Loucy (cell line): Measurements from ENCODE around the gene FABP6.

Experiments
- H2AFZ ChIP-seq: fragments of 200-600 bp; sonication (generic); 2 replicates; pipeline ENCODE4 v1.6.0; 2016; ENCODE audit warnings: antibody characterized with exemption, mild to moderate bottlenecking, low read length, moderate library complexity
- H3F3A ChIP-seq: fragments of 200-600 bp; 2 replicates; pipeline ENCODE4 v1.6.0; 2016; ENCODE audit warnings: antibody characterized with exemption, low read depth, mild to moderate bottlenecking
- H3K27me3 ChIP-seq: fragments of 200-600 bp; sonication (generic); 2 replicates; pipeline ENCODE4 v1.6.1; 2014; ENCODE audit warnings: low read length, mild to moderate bottlenecking; ENCODE audit not compliant: insufficient read depth, poor library complexity, severe bottlenecking
- H3K36me3 ChIP-seq: fragments of 200-600 bp; sonication (generic); 2 replicates; pipeline ENCODE4 v1.6.1; 2016; ENCODE audit warnings: low read length; ENCODE audit not compliant: insufficient read depth
- H3K4me1 ChIP-seq: fragments of 200-600 bp; sonication (generic); 2 replicates; pipeline ENCODE4 v1.5.1; 2014; ENCODE audit warnings: low read length, mild to moderate bottlenecking; ENCODE audit not compliant: insufficient read depth, poor library complexity, severe bottlenecking
- H3K4me2 ChIP-seq: fragments of 200-600 bp; sonication (generic); 2 replicates; pipeline ENCODE4 v1.6.0; 2014; ENCODE audit warnings: antibody characterized with exemption, low read length, low read depth, mild to moderate bottlenecking; ENCODE audit not compliant: poor library complexity, severe bottlenecking
- H3K4me3 ChIP-seq: fragments of 200-600 bp; sonication (generic); 2 replicates; pipeline ENCODE4 v1.5.1; 2014; ENCODE audit warnings: low read length, mild to moderate bottlenecking, mixed read lengths; ENCODE audit not compliant: poor library complexity, severe bottlenecking
- H3K79me2 ChIP-seq: fragments of 200-600 bp; sonication (generic); 2 replicates; pipeline ENCODE4 v1.6.1; 2014; ENCODE audit warnings: low read length; ENCODE audit not compliant: insufficient read depth
- H3K9ac ChIP-seq: fragments of 200-600 bp; sonication (generic); 2 replicates; pipeline ENCODE4 v1.6.0; 2014; ENCODE audit warnings: mild to moderate bottlenecking, low read depth, low read length, moderate library complexity; ENCODE audit not compliant: poor library complexity, severe bottlenecking
- H3K9me2 ChIP-seq: fragments of 200-600 bp; sonication (generic); replicated peaks from 2 replicates; pipeline ENCODE4 v1.6.1; 2016; ENCODE audit warnings: low read depth, low read length, mixed read lengths
- H3K9me3 ChIP-seq: fragments of 200-600 bp; sonication (generic); 2 replicates; pipeline ENCODE4 v1.6.1; 2014; ENCODE audit warnings: mild to moderate bottlenecking, antibody characterized with exemption, low read length, low read depth; ENCODE audit not compliant: insufficient read depth
- H4K20me1 ChIP-seq: fragments of 200-600 bp; sonication (generic); 2 replicates; pipeline ENCODE4 v1.6.0; 2014; ENCODE audit warnings: antibody characterized with exemption, low read length, mild to moderate bottlenecking; ENCODE audit not compliant: insufficient read depth, poor library complexity, severe bottlenecking
- EZH2phosphoT487 ChIP-seq: fragments of 200-600 bp; IDR thresholded peaks from 2 replicates; pipeline ENCODE4 v1.6.1; 2018; ENCODE audit warnings: antibody characterized with exemption, mild to moderate bottlenecking, moderate library complexity, borderline replicate concordance
- TF ChIP-seq, protein P1 (sequence below): fragments of 200-600 bp; sonication (generic); conservative IDR thresholded peaks from 2 replicates; pipeline ENCODE4 v1.5.1; 2014; ENCODE audit warnings: mild to moderate bottlenecking, antibody characterized with exemption, low read length

Gene FABP6

DNA sequence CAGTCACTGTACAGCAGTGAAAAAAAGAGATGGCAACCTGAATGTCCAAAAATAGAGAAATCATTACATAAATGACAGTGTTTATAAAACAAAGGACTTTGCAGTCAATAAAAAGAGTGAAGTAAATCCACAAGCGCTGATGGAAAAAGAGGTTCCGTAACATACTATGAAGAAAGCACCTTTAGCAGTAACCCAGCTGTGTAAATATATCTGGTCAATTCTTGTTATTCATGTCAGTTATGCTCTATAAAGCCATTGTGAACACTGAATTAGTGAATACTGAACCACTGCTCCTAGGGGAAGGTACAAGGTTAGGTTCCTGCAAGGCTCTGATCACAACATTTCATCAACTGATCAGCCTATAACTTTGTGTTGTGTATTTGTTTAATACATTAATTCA is 43.6 kb downstream of the FABP6 start:
- H3K9me3 ChIP-seq: no peaks in the 10 kb centered on the region
- no peak overlapping the region for H3K4me2 ChIP-seq
- H2AFZ ChIP-seq: no peak overlapping the region
- TF ChIP-seq EZH2phosphoT487: no peak
- TF ChIP-seq, protein P1, sequence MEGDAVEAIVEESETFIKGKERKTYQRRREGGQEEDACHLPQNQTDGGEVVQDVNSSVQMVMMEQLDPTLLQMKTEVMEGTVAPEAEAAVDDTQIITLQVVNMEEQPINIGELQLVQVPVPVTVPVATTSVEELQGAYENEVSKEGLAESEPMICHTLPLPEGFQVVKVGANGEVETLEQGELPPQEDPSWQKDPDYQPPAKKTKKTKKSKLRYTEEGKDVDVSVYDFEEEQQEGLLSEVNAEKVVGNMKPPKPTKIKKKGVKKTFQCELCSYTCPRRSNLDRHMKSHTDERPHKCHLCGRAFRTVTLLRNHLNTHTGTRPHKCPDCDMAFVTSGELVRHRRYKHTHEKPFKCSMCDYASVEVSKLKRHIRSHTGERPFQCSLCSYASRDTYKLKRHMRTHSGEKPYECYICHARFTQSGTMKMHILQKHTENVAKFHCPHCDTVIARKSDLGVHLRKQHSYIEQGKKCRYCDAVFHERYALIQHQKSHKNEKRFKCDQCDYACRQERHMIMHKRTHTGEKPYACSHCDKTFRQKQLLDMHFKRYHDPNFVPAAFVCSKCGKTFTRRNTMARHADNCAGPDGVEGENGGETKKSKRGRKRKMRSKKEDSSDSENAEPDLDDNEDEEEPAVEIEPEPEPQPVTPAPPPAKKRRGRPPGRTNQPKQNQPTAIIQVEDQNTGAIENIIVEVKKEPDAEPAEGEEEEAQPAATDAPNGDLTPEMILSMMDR: no peak
- no peak overlapping the region for H3K4me3 ChIP-seq
- H3K79me2 ChIP-seq: peaks cover 15% of the 10 kb centered on the region; the same call in 1 of the 2 replicates
- H3K36me3 ChIP-seq: peaks cover 7% of the 10 kb centered on the region; the same call in 1 of the 2 replicates
- H4K20me1 ChIP-seq: no peaks in the 10 kb centered on the region
- no peak overlapping the region for H3K9ac ChIP-seq
- H3F3A ChIP-seq: peaks cover 14% of the 10 kb centered on the region
- H3K4me1 ChIP-seq: peaks cover 53% of the 10 kb centered on the region
- H3K27me3 ChIP-seq: no peaks in the 10 kb centered on the region
- H3K9me2 ChIP-seq: no peaks in the 10 kb centered on the region

DNA sequence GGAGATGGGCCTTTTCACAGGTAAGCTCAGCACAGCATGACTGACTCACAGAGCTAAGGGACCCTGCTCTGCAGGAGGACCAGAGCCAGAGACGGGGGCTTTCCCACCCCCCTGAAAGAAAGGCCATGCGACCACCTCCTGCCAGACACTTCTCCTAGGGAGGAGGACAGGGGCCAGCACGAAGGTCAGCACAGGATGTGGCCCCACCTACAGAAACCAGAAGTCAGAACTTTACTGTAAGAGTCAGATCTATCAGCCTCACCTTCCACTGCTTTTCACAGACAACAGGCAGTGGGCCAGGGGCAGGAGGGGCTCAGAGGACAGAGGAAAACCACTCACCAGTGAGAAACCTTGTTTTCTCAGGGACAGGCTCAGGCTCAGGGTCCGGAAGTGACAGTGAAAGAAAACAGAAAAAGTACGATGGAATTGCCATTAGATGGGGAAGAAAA is 45.2 kb downstream of the FABP6 start:
- Histone ChIP-seq H3K4me1 (peaks cover 37% of the 10 kb centered on the region), H3K4me3 (no peak overlapping the region), H3K9me3 (no peaks in the 10 kb centered on the region), H3K9me2 (no peaks in the 10 kb centered on the region), H3K4me2 (peak overlapping the region; percentile 27), H3K9ac (peak overlapping the region; percentile 3), H3K79me2 (peaks cover 7% of the 10 kb centered on the region; the same call in 1 of the 2 replicates), H3K36me3 (peaks cover 22% of the 10 kb centered on the region; the same call in 1 of the 2 replicates), H2AFZ (no peak overlapping the region), H4K20me1 (no peaks in the 10 kb centered on the region), H3F3A (peaks cover 14% of the 10 kb centered on the region), H3K27me3 (no peaks in the 10 kb centered on the region)
- no peak for TF ChIP-seq EZH2phosphoT487
- TF ChIP-seq, protein P1: no peak

DNA sequence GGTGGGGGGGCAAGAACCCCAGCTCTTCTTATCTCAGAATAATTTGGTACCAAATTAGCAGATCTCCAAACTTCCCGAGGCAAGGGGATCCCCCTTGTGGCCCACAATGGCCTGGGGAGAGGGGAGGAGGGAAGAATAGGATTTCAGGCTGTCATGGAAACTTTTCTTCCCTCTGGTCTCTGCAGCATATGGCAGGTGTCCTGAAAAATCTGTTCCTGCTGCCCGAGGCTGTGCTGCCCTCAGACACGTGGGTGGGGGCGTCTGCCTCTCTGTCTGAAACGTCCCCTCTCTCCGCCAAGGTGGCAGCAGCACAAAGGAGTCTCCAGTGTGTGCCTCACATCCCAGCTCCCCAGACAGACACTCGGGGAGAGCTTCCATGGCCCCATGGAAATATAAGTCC is 49.0 kb downstream of the FABP6 start:
- Histone ChIP-seq H3K4me3 (no peak overlapping the region), H3K9ac (no peak overlapping the region), H3K9me3 (no peaks in the 10 kb centered on the region), H3K36me3 (peaks cover 32% of the 10 kb centered on the region; the same call in 1 of the 2 replicates), H3F3A (no peaks in the 10 kb centered on the region; the same call in 1 of the 2 replicates), H4K20me1 (no peaks in the 10 kb centered on the region), H3K27me3 (no peaks in the 10 kb centered on the region), H3K9me2 (no peaks in the 10 kb centered on the region), H2AFZ (no peak overlapping the region), H3K79me2 (peaks cover 10% of the 10 kb centered on the region; the same call in 1 of the 2 replicates), H3K4me2 (no peak overlapping the region), H3K4me1 (peaks cover 7% of the 10 kb centered on the region)
- TF ChIP-seq, protein P1: no peak
- no peak for TF ChIP-seq EZH2phosphoT487
